Measurements from ENCODE around the gene MYO5B. TPM values are rescaled to one million over a fixed set of nuclear protein-coding genes. Genes with fewer than 3 reads are reported as not detected.

Gene MYO5B
- total RNA-seq, 1 experiment from 2014 or later: 25.9 TPM

- Mint-ChIP-seq H3K4me1 (ENCODE audit: insufficient read depth, unreplicated experiment) (no peaks in the 10 kb centered on the region), H3K36me3 (ENCODE audit: insufficient read depth, unreplicated experiment) (no peaks in the 10 kb centered on the region), H3K27ac (ENCODE audit: low read depth, unreplicated experiment) (no peak overlapping the region), H3K27me3 (ENCODE audit: insufficient read depth, unreplicated experiment) (no peaks in the 10 kb centered on the region), H3K4me3 (ENCODE audit: unreplicated experiment) (no peak overlapping the region), H3K9me3 (ENCODE audit: unreplicated experiment) (no peaks in the 10 kb centered on the region)
- POLR2A ChIA-PET: no interaction called here
- intact Hi-C loops (cut with micrococcal nuclease): no loop called here
- no peak for TF ChIP-seq CTCF (IDR thresholded peaks at IDR 0.05; ENCODE audit: unreplicated experiment)
- no peak for DNase-seq (ENCODE audit: unreplicated experiment)
- BruUV-seq (replicated peaks): no TSS peak
- CTCF ChIA-PET: interaction anchor here (0.7 to 1.8 kb wide), 2 partner anchors 10 to 70 kb away, joined by 4 to 6 read pairs; no protein-coding TSS in a partner anchor
Measured at GRCh38 chr18:49967171-49967570, 227.8 kb downstream of the MYO5B start.

GRCh38 chr18:49966090-49966489 lies 228.9 kb downstream of the MYO5B start:
- intact Hi-C loops (cut with micrococcal nuclease): no loop called here
- no peaks in the 10 kb centered on the region for H3K27me3 Mint-ChIP-seq (ENCODE audit: insufficient read depth, unreplicated experiment)
- no peaks in the 10 kb centered on the region for H3K4me1 Mint-ChIP-seq (ENCODE audit: insufficient read depth, unreplicated experiment)
- TF ChIP-seq CTCF (IDR thresholded peaks at IDR 0.05; ENCODE audit: unreplicated experiment): no peak
- H3K36me3 Mint-ChIP-seq (ENCODE audit: insufficient read depth, unreplicated experiment): no peaks in the 10 kb centered on the region
- no peaks in the 10 kb centered on the region for H3K9me3 Mint-ChIP-seq (ENCODE audit: unreplicated experiment)
- no TSS peak for BruUV-seq (replicated peaks)
- H3K27ac Mint-ChIP-seq (ENCODE audit: low read depth, unreplicated experiment): no peak overlapping the region
- ChIA-PET POLR2A (interaction anchor here (0.8 kb wide), 1 partner anchor 115 kb away, joined by 3 read pairs; no protein-coding TSS in a partner anchor), CTCF (interaction anchor here (0.6 kb wide), 1 partner anchor 108 kb away, joined by 3 read pairs; no protein-coding TSS in a partner anchor)
- DNase-seq (ENCODE audit: unreplicated experiment): no peak
- no peak overlapping the region for H3K4me3 Mint-ChIP-seq (ENCODE audit: unreplicated experiment)

GRCh38 chr18:49963217-49963616 lies 231.7 kb downstream of the MYO5B start:
- no peak for DNase-seq (ENCODE audit: unreplicated experiment)
- H3K4me3 Mint-ChIP-seq (ENCODE audit: unreplicated experiment): no peak overlapping the region
- no TSS peak for BruUV-seq (replicated peaks)
- CTCF ChIA-PET: interaction anchor here (1.0 kb wide), 1 partner anchor 44 kb away, joined by 4 read pairs; no protein-coding TSS in a partner anchor
- POLR2A ChIA-PET: no interaction called here
- H3K9me3 Mint-ChIP-seq (ENCODE audit: unreplicated experiment): no peaks in the 10 kb centered on the region
- no peaks in the 10 kb centered on the region for H3K36me3 Mint-ChIP-seq (ENCODE audit: insufficient read depth, unreplicated experiment)
- H3K4me1 Mint-ChIP-seq (ENCODE audit: insufficient read depth, unreplicated experiment): no peaks in the 10 kb centered on the region
- intact Hi-C loops (cut with micrococcal nuclease): no loop called here
- TF ChIP-seq CTCF (IDR thresholded peaks at IDR 0.05; ENCODE audit: unreplicated experiment): no peak
- no peaks in the 10 kb centered on the region for H3K27me3 Mint-ChIP-seq (ENCODE audit: insufficient read depth, unreplicated experiment)
- no peak overlapping the region for H3K27ac Mint-ChIP-seq (ENCODE audit: low read depth, unreplicated experiment)

GRCh38 chr18:49961271-49961670 lies 233.7 kb downstream of the MYO5B start:
- ChIA-PET POLR2A (no interaction called here), CTCF (interaction anchor here (0.6 kb wide), 2 partner anchors 35 to 1732 kb away, joined by 3 read pairs; no protein-coding TSS in a partner anchor)
- no TSS peak for BruUV-seq (replicated peaks)
- no peak overlapping the region for H3K4me3 Mint-ChIP-seq (ENCODE audit: unreplicated experiment)
- no peak overlapping the region for H3K27ac Mint-ChIP-seq (ENCODE audit: low read depth, unreplicated experiment)
- no peaks in the 10 kb centered on the region for H3K36me3 Mint-ChIP-seq (ENCODE audit: insufficient read depth, unreplicated experiment)
- no peak for TF ChIP-seq CTCF (IDR thresholded peaks at IDR 0.05; ENCODE audit: unreplicated experiment)
- no peaks in the 10 kb centered on the region for H3K4me1 Mint-ChIP-seq (ENCODE audit: insufficient read depth, unreplicated experiment)
- no peak for DNase-seq (ENCODE audit: unreplicated experiment)
- no peaks in the 10 kb centered on the region for H3K9me3 Mint-ChIP-seq (ENCODE audit: unreplicated experiment)
- intact Hi-C loops (cut with micrococcal nuclease): no loop called here
- H3K27me3 Mint-ChIP-seq (ENCODE audit: insufficient read depth, unreplicated experiment): no peaks in the 10 kb centered on the region
